A673 (cell line): Measurements from ENCODE around the gene SLC50A1. TPM values are rescaled to one million over a fixed set of nuclear protein-coding genes. Genes with fewer than 3 reads are reported as not detected.

Experiments used
- BruUV-seq: library from RNA; stranded (reverse); fragments of 400-500 nt; replicated peaks from 2 replicates; lab custom pipeline; 2021; lab: Mats Ljungman, UMichigan
- CTCF ChIA-PET: fragments of 300-600 bp; sonication (Branson Sonifier 250); formaldehyde crosslinking; loops from one replicate; lab custom pipeline; 2022; ENCODE audit warnings: antibody characterized with exemption; lab: Charles Lee
- POLR2A ChIA-PET: fragments of 300-600 bp; sonication (Branson Sonifier 250); formaldehyde crosslinking; loops from one replicate; lab custom pipeline; 2022; ENCODE audit warnings: antibody characterized with exemption; ENCODE audit not compliant: low non-redundant PET; lab: Charles Lee
- DNase-seq: peaks from one replicate; pipeline ENCODE4 v3.0.0-alpha.2; 2015; ENCODE audit warnings: low spot score
- H3K27ac ChIP-seq: fragments of 200-600 bp; sonication (generic); 2 replicates; pipeline ENCODE4 v1.5.1; 2016; ENCODE audit warnings: mixed run types, low read depth, mild to moderate bottlenecking, mixed read lengths, antibody characterized with exemption, low read length; ENCODE audit not compliant: poor library complexity, severe bottlenecking
- H3K27me3 ChIP-seq: fragments of 200-600 bp; sonication (generic); replicated peaks from 2 replicates; pipeline ENCODE4 v1.6.1; 2017; ENCODE audit warnings: mixed run types, low read depth, mild to moderate bottlenecking, mixed read lengths, antibody characterized with exemption, low read length; ENCODE audit not compliant: insufficient read depth, poor library complexity
- H3K36me3 ChIP-seq: fragments of 200-600 bp; sonication (generic); 2 replicates; pipeline ENCODE4 v1.6.1; 2016; ENCODE audit warnings: mixed run types, mild to moderate bottlenecking, mixed read lengths, antibody characterized with exemption, low read length; ENCODE audit not compliant: insufficient read depth, poor library complexity, severe bottlenecking
- H3K4me1 ChIP-seq: fragments of 200-600 bp; sonication (generic); 2 replicates; pipeline ENCODE4 v1.6.1; 2017; ENCODE audit warnings: mixed run types, mild to moderate bottlenecking, mixed read lengths, antibody characterized with exemption, low read length; ENCODE audit not compliant: insufficient read depth, poor library complexity, severe bottlenecking
- H3K4me3 ChIP-seq: fragments of 200-600 bp; sonication (generic); 2 replicates; pipeline ENCODE4 v1.5.1; 2016; ENCODE audit warnings: low read depth, mixed run types, mild to moderate bottlenecking, mixed read lengths, low read length; ENCODE audit not compliant: poor library complexity, severe bottlenecking
- H3K9me3 ChIP-seq: fragments of 200-600 bp; sonication (generic); 2 replicates; pipeline ENCODE4 v1.6.1; 2016; ENCODE audit warnings: mixed run types, low read depth, mild to moderate bottlenecking, mixed read lengths, antibody characterized with exemption, low read length; ENCODE audit not compliant: poor library complexity, severe bottlenecking
- CTCF ChIP-seq: fragments of 300-800, 200-600 bp; sonication (generic); conservative IDR thresholded peaks from 2 replicates; pipeline ENCODE4 v1.5.1; 2017; ENCODE audit warnings: low read depth, mild to moderate bottlenecking, antibody characterized with exemption, low read length, moderate library complexity, mixed read lengths
- EZH2 ChIP-seq: fragments of 200-600 bp; sonication (generic); IDR thresholded peaks from 2 replicates; pipeline ENCODE4 v1.6.1; 2017; ENCODE audit warnings: borderline replicate concordance, low read depth, mild to moderate bottlenecking, mixed read lengths, antibody characterized with exemption, low read length; ENCODE audit not compliant: poor library complexity, severe bottlenecking
- intact Hi-C: fragments of 100-400 bp; cut with micrococcal nuclease; formaldehyde crosslinking; loops from one replicate; pipeline ENCODE4 v1.10.0; 2022; ENCODE audit not compliant: unreplicated experiment
- total RNA-seq: library from RNA; stranded (reverse); gene quantifications from 2 replicates; pipeline ENCODE4 v1.2.3, GENCODE V29; 2021

SLC50A1 gene
- total RNA-seq, 1 experiment from 2014 or later, result 30.3 TPM

GRCh38 chr1:155131285-155131684 is 4.4 kb upstream of the SLC50A1 start:
- BruUV-seq, result no TSS peak
- H3K9me3 ChIP-seq, result no peaks in the 10 kb centered on the region
- no peaks in the 10 kb centered on the region for H3K36me3 ChIP-seq
- ChIA-PET POLR2A (no interaction called here), CTCF (interaction anchor here (0.7 kb wide), 1 partner anchor 42 kb away, joined by 3 read pairs; the partner anchor contains the start of gene KRTCAP2)
- no peak overlapping the region for H3K27ac ChIP-seq
- no peak for TF ChIP-seq CTCF
- TF ChIP-seq EZH2, result no peak
- H3K27me3 ChIP-seq, result no peaks in the 10 kb centered on the region
- peaks cover 43% of the 10 kb centered on the region for H3K4me1 ChIP-seq
- no peak overlapping the region for H3K4me3 ChIP-seq
- no peak for DNase-seq
- intact Hi-C loops, result no loop called here

DNA sequence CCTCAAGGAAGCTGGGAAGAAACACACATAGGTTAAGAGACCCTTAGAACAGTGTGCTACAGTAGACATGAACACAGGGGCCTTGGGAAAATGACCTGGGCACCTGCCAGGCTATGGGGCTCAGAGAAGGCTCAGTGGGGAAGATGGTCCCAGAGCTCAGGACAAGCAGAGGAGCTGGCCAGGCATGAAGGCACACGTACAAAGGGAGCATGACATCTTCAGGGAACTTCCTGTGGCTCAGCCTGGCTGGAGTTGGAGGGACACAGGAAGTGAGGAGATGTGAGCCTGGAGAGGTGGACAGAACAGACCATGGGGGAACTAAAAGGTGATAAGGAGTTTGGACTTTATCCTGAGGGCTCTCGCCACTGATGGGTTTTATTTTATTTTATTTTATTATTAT is 3.8 kb upstream of the SLC50A1 start:
- ChIA-PET CTCF (no interaction called here), POLR2A (no interaction called here)
- no peaks in the 10 kb centered on the region for H3K36me3 ChIP-seq
- no peak overlapping the region for H3K4me3 ChIP-seq
- no peak overlapping the region for H3K27ac ChIP-seq
- no peak for DNase-seq
- no peaks in the 10 kb centered on the region for H3K27me3 ChIP-seq
- no peaks in the 10 kb centered on the region for H3K9me3 ChIP-seq
- H3K4me1 ChIP-seq, result peaks cover 40% of the 10 kb centered on the region
- no peak for TF ChIP-seq CTCF
- TF ChIP-seq EZH2, result no peak
- intact Hi-C loops, result no loop called here
- BruUV-seq, result no TSS peak

DNA sequence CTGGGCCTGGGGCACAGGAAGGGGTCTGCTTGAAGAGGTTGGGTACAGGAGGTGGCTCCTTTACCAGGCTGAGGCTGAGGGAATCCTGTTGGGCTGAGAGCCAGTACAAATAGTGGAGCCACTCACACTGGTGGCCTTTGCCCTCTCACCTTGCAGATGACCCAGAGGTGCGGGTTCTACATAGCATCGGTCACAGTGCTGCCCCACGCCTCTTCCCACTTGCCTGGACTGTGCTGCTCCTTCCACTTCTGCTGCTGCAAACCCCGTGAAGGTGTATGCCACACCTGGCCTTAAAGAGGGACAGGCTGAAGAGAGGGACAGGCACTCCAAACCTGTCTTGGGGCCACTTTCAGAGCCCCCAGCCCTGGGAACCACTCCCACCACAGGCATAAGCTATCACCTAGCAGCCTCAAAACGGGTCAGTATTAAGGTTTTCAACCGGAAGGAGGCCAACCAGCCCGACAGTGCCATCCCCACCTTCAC is 1.8 kb upstream of the SLC50A1 start:
- TF ChIP-seq CTCF (no peak), EZH2 (no peak)
- intact Hi-C loops, result no loop called here
- no peak for DNase-seq
- no peaks in the 10 kb centered on the region for H3K9me3 ChIP-seq
- no peak overlapping the region for H3K4me3 ChIP-seq
- CTCF ChIA-PET, result no interaction called here
- BruUV-seq, result no TSS peak
- no peaks in the 10 kb centered on the region for H3K27me3 ChIP-seq
- no peak overlapping the region for H3K27ac ChIP-seq
- H3K4me1 ChIP-seq, result peaks cover 27% of the 10 kb centered on the region
- POLR2A ChIA-PET, result no interaction called here
- H3K36me3 ChIP-seq, result no peaks in the 10 kb centered on the region
